Measurements from ENCODE around the gene DUSP14. TPM values are rescaled to one million over a fixed set of nuclear protein-coding genes. Genes with fewer than 3 reads are reported as not detected.

Gene DUSP14
- total and polyA plus RNA-seq, 2 of the 13 experiments (the other 11 are each of a cell fraction or from before 2014, with no cell fraction given), result 33.5 to 39.8 TPM

DNA sequence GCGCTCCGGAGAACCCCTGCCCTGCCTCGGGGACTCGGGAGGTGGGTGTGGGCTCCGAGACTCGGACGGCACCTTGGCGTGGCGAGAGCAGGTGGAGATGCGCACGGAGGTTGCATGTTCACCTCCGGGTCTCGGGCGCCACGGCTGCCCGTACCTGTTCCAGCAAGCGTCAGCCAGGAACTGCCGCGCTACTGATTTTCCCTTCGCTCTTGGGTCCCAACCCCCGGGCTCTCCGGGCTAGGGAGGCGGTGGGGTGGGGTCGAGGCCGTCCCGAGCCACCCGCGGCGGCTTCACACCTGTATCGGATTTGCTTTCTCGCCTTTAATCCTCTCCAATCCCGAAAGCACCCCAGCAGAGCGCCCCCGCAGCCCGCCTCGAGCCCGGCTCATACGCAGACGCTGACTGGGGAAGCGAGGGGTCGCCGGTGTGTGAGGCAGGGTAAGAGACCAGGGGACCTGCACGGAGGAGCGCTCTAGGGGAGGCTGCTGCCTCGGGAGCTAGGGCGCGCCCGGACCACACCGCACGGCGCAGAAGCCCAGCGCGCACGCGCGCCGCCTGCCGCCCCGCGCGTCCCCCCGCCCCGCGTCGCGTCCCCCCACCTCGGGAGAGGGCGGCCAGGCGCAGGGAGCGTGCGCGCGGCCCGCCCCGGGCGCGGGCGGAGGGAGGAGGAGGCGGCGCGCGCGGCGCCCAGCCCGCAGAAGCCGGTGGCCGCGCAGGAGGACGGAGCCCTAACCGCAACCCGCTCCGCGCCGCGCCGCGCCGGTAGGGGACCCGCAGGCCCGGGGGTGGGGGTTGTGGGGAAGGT is at the start of gene DUSP14 (continued):
- TF ChIP-seq MTA3 (CRISPR knock-in tag; IDR thresholded peaks at IDR 0.05) (no peak), MED13 (CRISPR knock-in tag; IDR thresholded peaks at IDR 0.05) (no peak), PHF8 (CRISPR knock-in tag; IDR thresholded peaks at IDR 0.05) (peak; percentile 76), ZNF468 (CRISPR knock-in tag; IDR thresholded peaks at IDR 0.05) (no peak), ZNF337 (CRISPR knock-in tag; IDR thresholded peaks at IDR 0.05; ENCODE audit: borderline replicate concordance, low read depth) (no peak), ZNF652 (CRISPR knock-in tag; IDR thresholded peaks at IDR 0.05; ENCODE audit: borderline replicate concordance, low read depth) (no peak), ZNF883 (CRISPR knock-in tag; IDR thresholded peaks at IDR 0.05; ENCODE audit: not compliant biosample characterization) (peak; percentile 73), CREB1 (IDR thresholded peaks at IDR 0.05) (no peak), CREB1 (CRISPR knock-in tag; IDR thresholded peaks at IDR 0.05) (no peak), MAF1 (CRISPR knock-in tag; IDR thresholded peaks at IDR 0.05; ENCODE audit: borderline replicate concordance) (no peak), ZNF296 (CRISPR knock-in tag; conservative IDR thresholded peaks at IDR 0.05) (no peak)
- TF ChIP-seq, protein P1, sequence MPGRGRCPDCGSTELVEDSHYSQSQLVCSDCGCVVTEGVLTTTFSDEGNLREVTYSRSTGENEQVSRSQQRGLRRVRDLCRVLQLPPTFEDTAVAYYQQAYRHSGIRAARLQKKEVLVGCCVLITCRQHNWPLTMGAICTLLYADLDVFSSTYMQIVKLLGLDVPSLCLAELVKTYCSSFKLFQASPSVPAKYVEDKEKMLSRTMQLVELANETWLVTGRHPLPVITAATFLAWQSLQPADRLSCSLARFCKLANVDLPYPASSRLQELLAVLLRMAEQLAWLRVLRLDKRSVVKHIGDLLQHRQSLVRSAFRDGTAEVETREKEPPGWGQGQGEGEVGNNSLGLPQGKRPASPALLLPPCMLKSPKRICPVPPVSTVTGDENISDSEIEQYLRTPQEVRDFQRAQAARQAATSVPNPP (CRISPR knock-in tag; IDR thresholded peaks at IDR 0.05), result 0 out of 2 replicates have a peak, but pooled peaks have one; percentile 41
- TF ChIP-seq, protein P2, sequence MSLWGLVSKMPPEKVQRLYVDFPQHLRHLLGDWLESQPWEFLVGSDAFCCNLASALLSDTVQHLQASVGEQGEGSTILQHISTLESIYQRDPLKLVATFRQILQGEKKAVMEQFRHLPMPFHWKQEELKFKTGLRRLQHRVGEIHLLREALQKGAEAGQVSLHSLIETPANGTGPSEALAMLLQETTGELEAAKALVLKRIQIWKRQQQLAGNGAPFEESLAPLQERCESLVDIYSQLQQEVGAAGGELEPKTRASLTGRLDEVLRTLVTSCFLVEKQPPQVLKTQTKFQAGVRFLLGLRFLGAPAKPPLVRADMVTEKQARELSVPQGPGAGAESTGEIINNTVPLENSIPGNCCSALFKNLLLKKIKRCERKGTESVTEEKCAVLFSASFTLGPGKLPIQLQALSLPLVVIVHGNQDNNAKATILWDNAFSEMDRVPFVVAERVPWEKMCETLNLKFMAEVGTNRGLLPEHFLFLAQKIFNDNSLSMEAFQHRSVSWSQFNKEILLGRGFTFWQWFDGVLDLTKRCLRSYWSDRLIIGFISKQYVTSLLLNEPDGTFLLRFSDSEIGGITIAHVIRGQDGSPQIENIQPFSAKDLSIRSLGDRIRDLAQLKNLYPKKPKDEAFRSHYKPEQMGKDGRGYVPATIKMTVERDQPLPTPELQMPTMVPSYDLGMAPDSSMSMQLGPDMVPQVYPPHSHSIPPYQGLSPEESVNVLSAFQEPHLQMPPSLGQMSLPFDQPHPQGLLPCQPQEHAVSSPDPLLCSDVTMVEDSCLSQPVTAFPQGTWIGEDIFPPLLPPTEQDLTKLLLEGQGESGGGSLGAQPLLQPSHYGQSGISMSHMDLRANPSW (CRISPR knock-in tag; IDR thresholded peaks at IDR 0.05; ENCODE audit: borderline replicate concordance), result no peak
- TF ChIP-seq, protein P3, sequence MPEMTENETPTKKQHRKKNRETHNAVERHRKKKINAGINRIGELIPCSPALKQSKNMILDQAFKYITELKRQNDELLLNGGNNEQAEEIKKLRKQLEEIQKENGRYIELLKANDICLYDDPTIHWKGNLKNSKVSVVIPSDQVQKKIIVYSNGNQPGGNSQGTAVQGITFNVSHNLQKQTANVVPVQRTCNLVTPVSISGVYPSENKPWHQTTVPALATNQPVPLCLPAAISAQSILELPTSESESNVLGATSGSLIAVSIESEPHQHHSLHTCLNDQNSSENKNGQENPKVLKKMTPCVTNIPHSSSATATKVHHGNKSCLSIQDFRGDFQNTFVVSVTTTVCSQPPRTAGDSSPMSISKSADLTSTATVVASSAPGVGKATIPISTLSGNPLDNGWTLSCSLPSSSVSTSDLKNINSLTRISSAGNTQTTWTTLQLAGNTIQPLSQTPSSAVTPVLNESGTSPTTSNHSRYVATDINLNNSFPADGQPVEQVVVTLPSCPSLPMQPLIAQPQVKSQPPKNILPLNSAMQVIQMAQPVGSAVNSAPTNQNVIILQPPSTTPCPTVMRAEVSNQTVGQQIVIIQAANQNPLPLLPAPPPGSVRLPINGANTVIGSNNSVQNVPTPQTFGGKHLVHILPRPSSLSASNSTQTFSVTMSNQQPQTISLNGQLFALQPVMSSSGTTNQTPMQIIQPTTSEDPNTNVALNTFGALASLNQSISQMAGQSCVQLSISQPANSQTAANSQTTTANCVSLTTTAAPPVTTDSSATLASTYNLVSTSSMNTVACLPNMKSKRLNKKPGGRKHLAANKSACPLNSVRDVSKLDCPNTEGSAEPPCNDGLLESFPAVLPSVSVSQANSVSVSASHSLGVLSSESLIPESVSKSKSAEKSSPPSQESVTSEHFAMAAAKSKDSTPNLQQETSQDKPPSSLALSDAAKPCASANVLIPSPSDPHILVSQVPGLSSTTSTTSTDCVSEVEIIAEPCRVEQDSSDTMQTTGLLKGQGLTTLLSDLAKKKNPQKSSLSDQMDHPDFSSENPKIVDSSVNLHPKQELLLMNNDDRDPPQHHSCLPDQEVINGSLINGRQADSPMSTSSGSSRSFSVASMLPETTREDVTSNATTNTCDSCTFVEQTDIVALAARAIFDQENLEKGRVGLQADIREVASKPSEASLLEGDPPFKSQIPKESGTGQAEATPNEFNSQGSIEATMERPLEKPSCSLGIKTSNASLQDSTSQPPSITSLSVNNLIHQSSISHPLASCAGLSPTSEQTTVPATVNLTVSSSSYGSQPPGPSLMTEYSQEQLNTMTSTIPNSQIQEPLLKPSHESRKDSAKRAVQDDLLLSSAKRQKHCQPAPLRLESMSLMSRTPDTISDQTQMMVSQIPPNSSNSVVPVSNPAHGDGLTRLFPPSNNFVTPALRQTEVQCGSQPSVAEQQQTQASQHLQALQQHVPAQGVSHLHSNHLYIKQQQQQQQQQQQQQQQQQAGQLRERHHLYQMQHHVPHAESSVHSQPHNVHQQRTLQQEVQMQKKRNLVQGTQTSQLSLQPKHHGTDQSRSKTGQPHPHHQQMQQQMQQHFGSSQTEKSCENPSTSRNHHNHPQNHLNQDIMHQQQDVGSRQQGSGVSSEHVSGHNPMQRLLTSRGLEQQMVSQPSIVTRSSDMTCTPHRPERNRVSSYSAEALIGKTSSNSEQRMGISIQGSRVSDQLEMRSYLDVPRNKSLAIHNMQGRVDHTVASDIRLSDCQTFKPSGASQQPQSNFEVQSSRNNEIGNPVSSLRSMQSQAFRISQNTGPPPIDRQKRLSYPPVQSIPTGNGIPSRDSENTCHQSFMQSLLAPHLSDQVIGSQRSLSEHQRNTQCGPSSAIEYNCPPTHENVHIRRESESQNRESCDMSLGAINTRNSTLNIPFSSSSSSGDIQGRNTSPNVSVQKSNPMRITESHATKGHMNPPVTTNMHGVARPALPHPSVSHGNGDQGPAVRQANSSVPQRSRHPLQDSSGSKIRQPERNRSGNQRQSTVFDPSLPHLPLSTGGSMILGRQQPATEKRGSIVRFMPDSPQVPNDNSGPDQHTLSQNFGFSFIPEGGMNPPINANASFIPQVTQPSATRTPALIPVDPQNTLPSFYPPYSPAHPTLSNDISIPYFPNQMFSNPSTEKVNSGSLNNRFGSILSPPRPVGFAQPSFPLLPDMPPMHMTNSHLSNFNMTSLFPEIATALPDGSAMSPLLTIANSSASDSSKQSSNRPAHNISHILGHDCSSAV (CRISPR knock-in tag; IDR thresholded peaks at IDR 0.05; ENCODE audit: borderline replicate concordance), result no peak
- TF ChIP-seq, protein P4, sequence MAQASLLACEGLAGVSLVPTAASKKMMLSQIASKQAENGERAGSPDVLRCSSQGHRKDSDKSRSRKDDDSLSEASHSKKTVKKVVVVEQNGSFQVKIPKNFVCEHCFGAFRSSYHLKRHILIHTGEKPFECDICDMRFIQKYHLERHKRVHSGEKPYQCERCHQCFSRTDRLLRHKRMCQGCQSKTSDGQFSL (CRISPR knock-in tag; IDR thresholded peaks at IDR 0.05), result no peak

Data from HepG2 (cell line).